Endothelial cell (in vitro differentiated cells): ENCODE measurements around the gene SGCD. TPM values are rescaled to one million over a fixed set of nuclear protein-coding genes. Genes with fewer than 3 reads are reported as not detected.

Experiments
- DNase-seq: peaks from one replicate; pipeline ENCODE4 v3.0.0; 2021; ENCODE audit warnings: low spot score
- H3K27ac Mint-ChIP-seq: one replicate; pipeline ENCODE4 v1.8.0; 2021; ENCODE audit warnings: mixed read lengths, inconsistent platforms; ENCODE audit not compliant: unreplicated experiment
- H3K27me3 Mint-ChIP-seq: one replicate; pipeline ENCODE4 v1.8.0; 2021; ENCODE audit warnings: mild to moderate bottlenecking, moderate library complexity, mixed read lengths, inconsistent platforms; ENCODE audit not compliant: unreplicated experiment
- H3K36me3 Mint-ChIP-seq: one replicate; pipeline ENCODE4 v1.8.0; 2021; ENCODE audit warnings: mild to moderate bottlenecking, low read depth, mixed read lengths, inconsistent platforms; ENCODE audit not compliant: unreplicated experiment
- H3K4me1 Mint-ChIP-seq: one replicate; pipeline ENCODE4 v1.8.0; 2021; ENCODE audit warnings: mild to moderate bottlenecking, mixed read lengths, inconsistent platforms; ENCODE audit not compliant: unreplicated experiment
- H3K4me3 Mint-ChIP-seq: one replicate; pipeline ENCODE4 v1.8.0; 2021; ENCODE audit warnings: mild to moderate bottlenecking, mixed read lengths, inconsistent platforms; ENCODE audit not compliant: unreplicated experiment
- H3K9me3 Mint-ChIP-seq: one replicate; pipeline ENCODE4 v1.8.0; 2021; ENCODE audit warnings: mixed read lengths, inconsistent platforms; ENCODE audit not compliant: unreplicated experiment
- CTCF ChIP-seq: fragments of 200-600 bp; sonication (generic); IDR thresholded peaks from one replicate; pipeline ENCODE4 v1.5.0; 2021; ENCODE audit warnings: antibody characterized with exemption; ENCODE audit not compliant: unreplicated experiment
- total RNA-seq: library from RNA; stranded (reverse); fragmentation: NEBNext Ultra II Directional; extraction: Animal tissue kit (Norgen Biotek cat#: 25700); gene quantifications from one replicate; pipeline ENCODE4 v1.2.1, GENCODE V29; 2021; ENCODE audit not compliant: unreplicated experiment

The SGCD gene
- total RNA-seq, 1 donor from 2014 or later, result 1.2 TPM

GRCh38 chr5:156513123-156513815 is 186.3 kb downstream of the SGCD start:
- peaks cover 1% of the 10 kb centered on the region for H3K27me3 Mint-ChIP-seq
- no peak overlapping the region for H3K4me3 Mint-ChIP-seq
- DNase-seq, result no peak
- TF ChIP-seq CTCF, result no peak
- no peak overlapping the region for H3K27ac Mint-ChIP-seq
- no peaks in the 10 kb centered on the region for H3K9me3 Mint-ChIP-seq
- no peaks in the 10 kb centered on the region for H3K4me1 Mint-ChIP-seq
- no peaks in the 10 kb centered on the region for H3K36me3 Mint-ChIP-seq

DNA sequence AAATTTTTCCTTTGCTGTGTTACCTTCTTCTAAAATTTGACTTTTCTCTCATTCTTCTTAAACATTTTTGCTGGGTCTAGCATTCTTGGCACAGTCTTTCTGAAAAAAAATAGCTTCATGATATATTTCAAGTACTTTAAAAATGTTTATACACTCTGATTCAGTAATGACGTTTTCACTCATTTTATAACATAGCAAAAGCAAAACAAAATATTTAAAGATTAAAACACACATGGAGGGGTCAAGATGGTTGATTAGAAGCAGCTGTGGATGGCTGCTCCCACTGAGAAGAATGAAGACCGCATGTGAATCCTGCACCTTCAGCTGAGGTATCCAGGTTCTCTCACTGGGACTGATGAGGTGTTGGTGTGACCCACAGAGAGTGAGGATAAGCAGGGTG is 188.2 kb downstream of the SGCD start:
- Mint-ChIP-seq H3K4me1 (no peaks in the 10 kb centered on the region), H3K27me3 (peaks cover 1% of the 10 kb centered on the region), H3K27ac (no peak overlapping the region), H3K9me3 (no peaks in the 10 kb centered on the region), H3K4me3 (no peak overlapping the region), H3K36me3 (no peaks in the 10 kb centered on the region)
- no peak for DNase-seq
- no peak for TF ChIP-seq CTCF

- Mint-ChIP-seq H3K36me3 (no peaks in the 10 kb centered on the region), H3K27me3 (peaks cover 1% of the 10 kb centered on the region), H3K9me3 (no peaks in the 10 kb centered on the region), H3K4me1 (no peaks in the 10 kb centered on the region), H3K4me3 (no peak overlapping the region), H3K27ac (no peak overlapping the region)
- DNase-seq, result no peak
- TF ChIP-seq CTCF, result no peak
Observed at GRCh38 chr5:156515803-156516360, 188.9 kb downstream of the SGCD start.

DNA sequence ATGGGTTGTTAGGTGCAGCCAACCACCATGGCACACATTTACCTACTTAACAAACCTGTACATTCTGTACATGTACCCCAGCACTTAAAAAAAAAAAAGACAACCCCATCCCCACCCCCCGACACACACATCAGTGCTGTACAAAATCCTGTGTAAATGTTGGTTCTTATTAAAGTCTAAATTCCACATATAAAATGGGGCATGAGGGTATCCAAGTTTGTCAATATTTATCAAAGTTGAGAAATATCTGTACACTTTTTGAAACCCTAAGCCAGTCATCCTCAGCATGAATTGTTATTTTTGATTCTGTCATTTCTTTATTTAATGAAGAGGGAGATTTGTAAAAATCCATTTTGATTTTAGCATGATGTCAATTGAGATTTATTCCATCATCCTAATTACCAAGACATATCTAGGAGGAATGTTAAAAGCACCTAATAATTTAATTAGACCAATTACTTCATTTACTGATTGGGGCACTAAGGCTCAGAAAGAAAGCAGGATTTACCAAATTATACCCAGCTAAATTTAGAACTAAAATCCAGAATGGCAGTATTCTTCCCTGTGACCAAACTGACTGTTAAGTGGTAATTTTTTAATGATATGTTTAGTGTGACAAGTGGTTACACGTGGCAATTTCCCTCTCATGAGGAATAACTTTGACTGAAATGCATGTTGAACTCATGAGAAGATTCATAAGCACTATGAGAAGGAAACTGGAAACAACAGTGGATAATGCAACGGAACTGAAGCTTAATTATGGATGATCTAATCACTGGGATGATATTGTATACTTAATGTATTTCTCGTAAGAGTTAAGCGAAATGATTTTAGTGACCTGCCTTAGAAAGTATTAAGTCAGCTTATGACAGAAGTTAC is 195.9 kb downstream of the SGCD start:
- TF ChIP-seq CTCF, result no peak
- no peaks in the 10 kb centered on the region for H3K27me3 Mint-ChIP-seq
- DNase-seq, result no peak
- no peaks in the 10 kb centered on the region for H3K36me3 Mint-ChIP-seq
- H3K9me3 Mint-ChIP-seq, result no peaks in the 10 kb centered on the region
- H3K4me3 Mint-ChIP-seq, result no peak overlapping the region
- no peak overlapping the region for H3K27ac Mint-ChIP-seq
- H3K4me1 Mint-ChIP-seq, result no peaks in the 10 kb centered on the region
